HG02852 (cell line): ENCODE measurements around the gene DYNC1I1.
"Not testable (repeated sequence)": the region's sequence is repeated elsewhere in the genome, so short reads cannot be mapped to it uniquely, and the experiment has no call there.

Experiments used
- ATAC-seq: cut with Tn5 transposase; IDR thresholded peaks from one replicate; pipeline ENCODE4 v1.9.1; 2021; ENCODE audit warnings: mild to moderate bottlenecking, moderate library complexity; ENCODE audit not compliant: unreplicated experiment

Gene DYNC1I1

DNA sequence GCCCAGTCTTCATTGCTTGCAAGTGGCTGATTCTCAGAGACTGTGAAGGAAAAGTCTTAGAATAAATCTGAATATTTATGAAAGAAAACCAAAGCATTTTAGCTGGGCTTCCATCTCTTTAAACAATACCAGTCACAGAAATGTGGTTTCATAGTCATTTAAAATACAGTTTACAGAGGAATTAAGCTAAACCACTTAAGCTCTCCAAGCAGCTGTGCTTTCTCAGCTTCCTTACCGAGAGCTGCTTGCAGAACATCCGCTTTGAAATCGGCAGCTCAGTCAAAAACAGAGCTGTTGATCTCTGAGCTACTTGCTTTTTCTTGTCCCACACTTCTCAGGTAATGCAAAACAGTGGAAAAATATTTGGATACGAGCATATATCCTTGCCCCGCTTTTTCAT lies 134.5 kb downstream of the DYNC1I1 start:
- ATAC-seq: no peak

DNA sequence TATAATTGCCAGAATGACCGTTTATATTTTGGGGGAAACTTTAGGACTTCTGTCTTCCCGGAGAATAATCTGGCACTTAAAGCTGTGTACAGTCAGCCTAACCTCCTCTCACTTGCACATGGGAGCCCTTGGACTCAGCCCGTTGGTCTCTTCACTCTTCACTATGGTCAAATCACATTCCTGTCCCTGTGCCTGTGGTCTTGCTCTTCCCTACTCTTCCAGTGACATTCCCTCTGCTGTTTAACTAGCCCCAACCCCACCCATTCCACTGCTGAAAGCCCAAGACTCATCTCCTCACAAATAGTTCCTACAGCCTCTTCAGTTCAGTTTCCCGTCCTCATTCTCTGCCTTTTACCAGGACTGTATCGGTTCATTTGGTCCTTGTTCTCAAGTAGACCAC lies 135.0 kb downstream of the DYNC1I1 start:
- ATAC-seq: no peak

DNA sequence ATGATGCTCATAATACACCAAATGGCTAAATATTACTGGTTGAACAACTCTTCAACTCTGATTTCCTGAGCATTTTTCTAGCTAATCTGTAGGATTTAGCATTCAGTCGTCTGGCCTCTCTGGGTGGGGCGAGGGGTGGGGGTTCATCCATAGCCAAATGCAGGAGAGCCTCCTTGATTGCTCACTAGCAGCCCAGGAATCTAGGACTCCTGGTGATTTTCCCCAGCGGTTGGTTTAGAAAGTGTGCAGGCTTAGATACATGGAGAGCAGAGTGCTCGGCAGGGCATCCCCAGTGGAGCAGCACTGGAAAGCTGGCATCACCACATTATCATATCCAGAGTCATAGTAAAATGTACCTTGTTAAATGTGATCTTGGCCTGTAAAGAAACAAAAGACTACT lies 136.1 kb downstream of the DYNC1I1 start:
- ATAC-seq: no peak

DNA sequence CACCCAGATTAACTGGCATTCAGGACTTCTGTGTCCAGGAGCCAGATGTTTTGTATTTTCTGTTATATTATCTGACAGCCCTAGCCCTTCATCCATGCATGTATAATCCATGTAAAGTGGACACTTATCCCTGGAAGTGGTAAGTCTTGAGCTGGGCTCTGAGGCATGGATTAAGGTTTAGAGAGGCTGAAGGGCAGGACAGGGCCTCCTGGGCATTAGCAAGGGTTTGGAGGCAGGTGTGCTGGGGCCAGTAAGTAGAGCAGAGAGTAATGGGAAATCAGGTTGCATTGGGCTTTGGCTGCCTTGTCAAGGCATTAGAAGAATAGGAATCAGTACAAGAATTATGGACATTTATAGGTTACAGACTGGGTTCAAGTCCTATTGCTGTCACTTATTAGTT lies 138.0 kb downstream of the DYNC1I1 start:
- no peak for ATAC-seq

DNA sequence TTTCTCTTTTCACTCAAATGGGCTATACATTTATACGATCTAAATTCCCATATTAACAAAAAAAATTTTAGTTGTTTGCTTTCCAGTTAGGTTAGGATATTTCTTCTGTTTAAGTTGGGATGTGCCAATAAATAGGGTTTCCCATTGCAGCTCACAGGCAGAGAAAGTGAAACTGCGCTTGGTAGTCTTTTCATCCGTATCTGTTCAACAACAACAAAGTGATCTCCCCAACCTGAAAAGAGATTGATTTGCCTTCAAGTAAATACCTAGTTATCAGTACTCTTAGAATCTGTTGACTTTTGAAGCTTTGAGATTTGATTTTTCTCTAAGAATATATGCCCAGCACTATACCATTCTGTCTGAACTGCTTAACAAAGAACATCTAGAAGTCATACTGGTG lies 143.4 kb downstream of the DYNC1I1 start:
- no peak for ATAC-seq

DNA sequence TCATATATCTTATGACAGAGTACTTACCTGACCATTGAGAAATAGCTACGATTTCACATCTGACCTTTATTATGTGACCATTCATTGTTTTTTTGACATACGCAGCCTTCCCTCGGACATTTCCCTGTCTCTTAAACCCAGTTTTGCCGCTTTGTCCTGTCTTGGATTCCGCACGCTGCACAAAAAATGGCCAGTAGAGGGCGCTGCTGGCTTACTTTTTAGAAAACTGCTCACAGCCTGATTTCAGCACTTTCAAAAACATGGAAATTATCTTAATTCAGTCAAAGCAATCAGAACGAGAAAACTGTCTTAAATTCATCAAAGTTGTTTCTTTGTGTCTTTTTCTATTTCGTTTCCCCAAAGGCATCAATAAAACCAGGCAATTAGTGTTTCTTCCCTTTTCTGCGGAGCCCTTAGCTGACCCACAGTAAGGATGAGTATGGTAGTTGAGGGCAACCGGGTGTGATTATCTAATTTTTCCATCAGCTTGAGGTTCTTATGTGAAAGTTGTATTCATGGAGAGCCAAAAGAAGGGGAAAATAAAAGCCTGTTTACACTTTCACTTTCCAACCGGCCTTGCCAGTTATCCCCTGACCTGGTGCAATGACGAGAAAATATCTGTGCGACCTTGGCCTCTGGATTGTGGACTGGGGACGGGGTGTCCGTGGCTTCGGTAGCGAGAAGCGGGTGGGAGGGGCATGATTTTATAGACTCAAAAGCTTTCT lies 144.4 kb downstream of the DYNC1I1 start:
- no peak for ATAC-seq

DNA sequence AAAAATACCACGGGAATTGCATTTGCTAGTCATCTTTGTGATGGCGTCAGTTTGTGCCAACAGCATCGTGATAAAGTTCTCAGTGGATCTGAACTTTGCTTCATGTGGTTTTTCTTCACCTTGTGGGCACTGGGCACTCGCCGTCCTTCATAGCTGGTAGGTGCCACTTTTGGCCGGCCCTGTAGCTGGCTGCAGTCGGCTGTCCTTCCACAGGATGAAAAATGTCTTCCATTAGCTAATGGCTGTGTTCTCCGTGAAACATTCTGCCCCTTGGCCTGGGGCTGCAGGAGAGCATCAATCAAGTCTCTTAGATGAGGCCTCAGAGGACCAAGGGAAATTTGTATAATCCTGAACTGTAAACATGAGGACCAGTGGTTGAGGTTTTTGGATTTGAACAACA lies 145.3 kb downstream of the DYNC1I1 start:
- ATAC-seq: no peak

DNA sequence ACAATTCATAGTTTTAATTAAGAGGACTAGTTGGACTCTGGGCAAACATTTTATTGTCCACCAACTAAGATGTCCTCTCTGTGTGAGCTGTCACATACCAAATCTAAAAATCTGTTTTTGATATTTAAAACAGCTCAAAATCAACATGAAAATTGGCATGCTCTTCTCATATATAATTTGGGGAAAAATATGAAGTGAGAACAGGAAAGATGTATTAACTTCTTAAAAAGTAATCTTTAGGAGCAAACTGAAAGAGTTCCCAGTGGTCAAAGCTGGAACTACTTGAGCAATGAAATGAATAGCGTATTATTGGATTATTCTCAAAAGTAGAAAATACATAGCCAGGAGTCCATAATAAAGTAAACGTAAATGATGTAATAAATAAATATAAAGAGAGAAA lies 147.2 kb downstream of the DYNC1I1 start:
- no peak for ATAC-seq

DNA sequence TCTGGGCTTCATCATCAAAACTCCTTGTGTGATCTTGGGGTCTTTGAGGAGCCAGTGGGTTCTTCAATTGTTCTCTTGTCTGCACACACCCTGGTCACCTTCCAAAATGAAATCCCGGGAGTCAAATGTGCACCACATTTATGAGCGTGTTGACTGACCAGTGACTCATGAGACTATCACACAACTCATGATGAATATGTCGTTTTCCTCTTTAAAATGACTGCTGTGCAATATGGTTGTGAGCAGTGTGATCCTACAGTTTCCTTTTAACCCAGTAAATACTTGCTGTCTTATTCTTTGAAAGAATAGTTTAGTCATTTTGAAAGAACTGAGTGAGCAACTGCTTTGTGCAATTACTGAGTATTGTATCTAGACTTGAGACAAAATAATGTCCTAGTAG lies 149.2 kb downstream of the DYNC1I1 start:
- no peak for ATAC-seq

DNA sequence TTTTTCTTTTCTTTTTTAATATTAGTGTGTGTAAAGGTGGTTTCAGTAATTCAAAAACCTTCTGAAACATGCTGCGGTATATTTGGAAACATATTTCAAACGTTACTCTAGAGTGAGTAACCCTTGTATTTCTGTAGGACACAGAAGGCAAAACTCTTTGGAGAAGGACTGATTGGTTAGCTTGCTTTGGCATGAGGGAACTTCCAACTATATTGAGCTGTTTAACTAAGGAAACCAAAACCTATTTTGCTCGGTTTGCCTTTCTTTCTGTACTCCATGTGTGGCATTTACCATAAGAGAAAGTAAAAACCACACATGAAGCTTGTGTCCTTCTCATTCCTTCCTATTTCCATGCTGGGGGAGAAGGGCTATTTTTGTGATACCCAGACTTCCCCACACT lies 149.8 kb downstream of the DYNC1I1 start:
- no peak for ATAC-seq

DNA sequence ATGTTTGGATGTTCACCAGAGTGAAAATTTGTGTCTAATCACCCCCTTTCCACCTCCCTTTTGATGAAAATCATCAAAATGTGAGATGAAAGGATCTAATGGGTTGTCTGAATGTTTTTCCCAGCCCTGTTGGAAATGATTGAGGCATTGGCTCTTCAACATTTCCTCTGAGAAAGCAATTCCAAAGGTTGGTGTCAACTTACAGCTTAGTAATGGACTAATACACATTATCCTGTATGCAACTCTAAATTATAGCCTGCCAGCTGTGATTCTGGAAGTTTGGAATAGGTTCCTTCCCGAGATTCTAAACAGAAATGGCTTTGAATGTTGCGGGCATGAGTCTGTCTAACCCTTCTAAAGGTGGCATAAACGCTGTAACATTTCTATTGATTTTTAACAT lies 152.9 kb downstream of the DYNC1I1 start:
- no peak for ATAC-seq

DNA sequence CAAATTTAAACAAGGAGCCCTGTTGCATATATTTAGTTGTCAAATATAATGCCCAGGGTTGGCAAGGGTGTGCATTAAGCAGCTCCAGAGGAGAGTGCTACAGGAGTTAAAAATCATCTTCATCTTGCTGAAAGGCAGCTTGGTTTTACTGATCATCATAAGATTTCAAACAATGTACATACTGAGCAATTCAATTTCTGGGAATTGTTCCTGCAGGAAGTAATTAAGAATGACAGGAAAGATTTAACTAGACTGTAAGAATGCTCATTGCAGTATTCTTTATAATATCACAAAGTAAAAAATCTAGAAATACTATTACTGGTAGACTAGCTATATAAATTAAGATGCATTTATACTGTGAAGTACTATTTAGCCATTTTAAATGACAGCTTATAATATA lies 153.6 kb downstream of the DYNC1I1 start:
- no peak for ATAC-seq

DNA sequence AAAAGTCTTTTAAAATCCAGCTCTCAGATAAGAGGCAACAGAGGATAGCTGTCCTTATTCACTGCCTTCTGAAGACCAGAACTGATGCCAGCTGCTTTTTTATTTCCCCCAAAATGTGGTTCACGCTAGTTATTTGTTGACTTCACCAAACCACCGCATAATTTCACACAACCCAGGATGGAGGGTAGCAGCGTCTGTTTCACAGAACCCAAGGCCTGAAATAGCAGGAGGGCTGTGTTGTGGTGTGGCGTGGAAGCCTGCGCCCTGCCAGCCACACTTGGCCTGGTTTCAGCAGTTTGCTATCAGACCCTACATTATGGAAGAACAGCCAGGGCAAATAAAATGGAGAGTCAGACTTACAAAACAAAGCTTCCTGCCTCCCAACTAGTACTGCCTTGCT lies 155.4 kb downstream of the DYNC1I1 start:
- no peak for ATAC-seq

DNA sequence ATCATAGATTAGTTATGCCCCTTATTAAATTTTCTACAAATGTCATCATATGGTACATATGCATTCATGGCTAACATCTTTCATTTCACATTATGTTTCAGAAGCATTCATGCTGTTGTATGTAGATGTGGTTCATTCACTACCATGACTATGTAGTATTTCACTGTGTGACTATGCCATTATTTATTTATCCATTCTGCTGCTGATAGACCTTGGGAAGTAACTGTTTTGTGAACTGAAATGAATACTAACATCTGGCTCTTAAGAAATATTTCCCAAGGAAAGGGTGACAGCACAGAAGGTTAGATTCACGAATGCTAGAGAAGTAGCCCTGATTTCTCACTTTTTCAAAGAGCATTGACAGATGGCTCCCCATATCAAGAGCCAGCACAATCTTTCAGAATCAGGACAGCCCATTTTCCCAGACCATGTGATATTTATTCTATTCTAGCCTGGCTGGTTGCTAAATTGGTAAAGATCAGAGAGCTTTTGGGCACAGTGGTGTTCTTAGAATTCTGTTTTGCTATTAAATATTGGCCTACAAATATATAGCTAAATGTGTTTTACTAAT lies 157.4 kb downstream of the DYNC1I1 start:
- no peak for ATAC-seq

DNA sequence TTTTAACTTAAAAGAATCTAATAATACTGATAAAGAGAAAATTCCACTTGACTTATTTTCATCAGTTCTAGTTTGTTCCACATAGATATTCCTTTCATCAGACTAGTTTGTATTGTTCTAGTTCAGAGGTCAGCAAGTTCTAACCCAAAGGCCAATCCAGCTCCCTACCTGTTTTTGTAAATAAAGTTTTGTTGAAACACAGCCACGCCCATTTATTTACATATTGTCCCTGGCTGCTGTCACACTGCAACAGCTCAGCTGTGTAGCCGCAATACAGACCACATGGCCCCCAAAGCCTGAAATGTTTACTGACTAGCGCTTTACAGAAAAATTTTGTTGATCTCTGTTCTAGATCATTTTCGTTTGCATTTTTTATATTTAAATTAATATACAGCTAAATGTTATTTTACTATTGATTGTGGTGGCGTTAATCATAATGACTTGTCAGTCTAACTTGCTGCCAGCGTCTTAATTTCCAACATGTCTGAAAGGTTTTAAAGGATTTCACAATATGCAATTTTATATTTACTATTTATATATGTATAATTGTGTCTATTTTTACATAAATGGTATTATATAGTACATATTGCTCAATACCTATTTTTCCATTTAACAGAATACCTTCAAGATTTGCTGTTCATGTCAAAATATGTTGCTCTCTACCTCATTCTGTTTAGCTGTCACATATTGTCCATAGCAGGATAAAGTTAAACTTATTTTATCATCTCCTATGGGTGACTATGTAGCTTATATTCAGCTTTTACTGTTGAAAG lies 159.3 kb downstream of the DYNC1I1 start:
- no peak for ATAC-seq

DNA sequence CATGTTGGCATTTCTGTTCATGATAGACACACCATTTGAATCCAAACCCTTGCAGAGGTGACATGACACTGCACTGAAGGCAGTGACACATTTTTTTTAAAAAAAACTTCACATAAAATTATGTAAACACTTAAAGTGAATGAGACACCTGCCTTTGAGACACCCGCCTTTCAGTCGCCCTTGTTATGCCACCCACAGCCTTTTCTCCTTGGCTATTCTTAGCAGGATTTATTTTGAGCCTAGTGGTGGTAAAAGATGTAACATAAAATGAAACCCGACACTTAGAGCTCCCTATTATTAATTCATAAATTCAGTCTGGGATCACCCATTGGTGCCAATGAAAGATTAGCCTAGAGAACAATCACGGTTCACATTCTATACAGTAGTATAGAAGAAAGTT lies 161.3 kb downstream of the DYNC1I1 start:
- ATAC-seq: no peak

DNA sequence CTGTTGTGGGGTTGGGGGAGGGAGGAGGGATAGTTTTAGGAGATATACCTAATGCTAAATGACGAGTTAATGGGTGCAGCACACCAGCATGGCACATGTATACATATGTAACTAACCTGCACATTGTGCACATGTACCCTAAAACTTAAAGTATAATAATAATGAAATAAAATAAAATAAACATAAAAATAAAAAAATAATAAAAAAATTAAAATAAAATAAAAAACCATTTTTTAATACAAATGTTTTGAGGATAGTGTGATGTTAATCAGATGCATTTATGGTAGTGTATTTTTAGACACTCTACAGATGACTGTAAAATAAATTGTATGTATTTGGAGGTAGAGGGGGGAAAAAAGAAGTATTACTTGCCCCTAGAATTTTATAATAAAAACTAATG lies 172.5 kb downstream of the DYNC1I1 start:
- not testable (repeated sequence) for ATAC-seq

DNA sequence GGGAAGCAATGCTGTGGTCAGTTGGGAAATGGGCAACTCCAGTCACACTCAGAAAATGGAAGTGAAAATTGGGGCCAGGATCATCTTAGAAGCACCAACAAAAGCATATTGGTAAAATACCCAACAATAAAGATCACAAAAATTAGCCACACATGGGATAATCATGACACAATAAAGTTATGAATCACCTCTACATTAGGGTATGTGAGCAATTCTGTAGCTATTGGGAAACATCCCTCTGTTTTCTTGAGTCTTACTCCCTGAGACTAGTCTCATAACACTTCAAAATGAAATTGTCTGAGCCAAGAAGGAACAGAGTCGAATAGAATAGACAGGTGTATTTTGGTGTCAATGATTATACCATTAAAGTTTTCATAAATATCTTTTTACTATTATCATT lies 178.3 kb downstream of the DYNC1I1 start:
- ATAC-seq: no peak

DNA sequence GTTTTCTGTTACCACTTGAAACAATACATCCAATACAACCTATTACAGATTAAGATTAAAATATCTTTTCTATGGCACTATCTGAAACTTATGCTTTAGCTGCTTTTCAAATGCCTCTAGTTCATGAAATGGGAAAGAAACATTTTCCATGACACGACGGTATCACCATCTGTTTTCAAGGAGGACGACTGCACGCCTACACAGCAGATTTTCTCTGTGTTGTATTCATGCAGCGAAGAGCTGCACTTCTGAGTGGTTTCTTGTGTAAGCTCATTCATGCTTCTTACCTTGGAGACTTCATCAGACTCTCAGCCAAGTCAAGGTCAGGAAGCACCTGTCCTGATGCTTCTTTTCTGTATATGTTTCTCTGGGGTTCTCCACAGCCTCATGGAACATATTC lies 179.2 kb downstream of the DYNC1I1 start:
- no peak for ATAC-seq

DNA sequence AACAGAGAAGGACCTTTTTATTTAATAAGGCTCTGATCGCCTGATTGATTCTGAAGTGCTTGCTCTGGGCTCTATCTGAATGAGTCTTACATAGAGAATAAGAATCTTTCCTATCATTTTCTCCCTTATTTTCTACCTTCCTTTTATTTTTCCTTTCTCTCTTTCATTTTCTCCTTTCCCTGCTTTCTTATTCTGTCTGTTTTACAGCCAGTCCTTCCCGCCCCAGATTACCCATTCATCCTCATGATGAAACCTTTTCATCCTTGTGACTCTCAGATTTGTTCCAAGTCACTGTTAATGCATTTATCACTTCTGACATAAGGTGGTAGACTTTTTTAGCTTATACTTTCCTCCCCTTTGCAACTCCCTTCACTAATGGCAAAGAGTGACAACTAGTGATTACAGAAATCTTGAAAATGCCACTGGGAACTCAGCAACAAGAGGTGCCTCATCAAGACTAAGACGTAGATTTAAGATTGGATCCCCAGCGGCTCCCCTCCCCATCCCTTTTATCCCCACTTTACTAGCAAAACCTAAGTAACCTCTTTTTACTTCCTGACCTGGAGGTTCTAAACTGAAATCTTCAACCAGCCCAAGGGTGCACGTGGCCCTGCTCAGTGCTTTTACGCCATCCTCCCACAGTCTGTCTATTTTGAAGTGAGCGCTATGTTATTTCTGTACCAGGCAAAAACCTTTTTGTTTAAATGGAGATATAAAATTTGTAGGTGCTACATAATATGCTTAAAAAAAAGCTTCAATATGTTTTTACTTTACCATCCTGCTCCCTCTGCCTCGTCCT lies 179.8 kb downstream of the DYNC1I1 start:
- ATAC-seq: no peak

DNA sequence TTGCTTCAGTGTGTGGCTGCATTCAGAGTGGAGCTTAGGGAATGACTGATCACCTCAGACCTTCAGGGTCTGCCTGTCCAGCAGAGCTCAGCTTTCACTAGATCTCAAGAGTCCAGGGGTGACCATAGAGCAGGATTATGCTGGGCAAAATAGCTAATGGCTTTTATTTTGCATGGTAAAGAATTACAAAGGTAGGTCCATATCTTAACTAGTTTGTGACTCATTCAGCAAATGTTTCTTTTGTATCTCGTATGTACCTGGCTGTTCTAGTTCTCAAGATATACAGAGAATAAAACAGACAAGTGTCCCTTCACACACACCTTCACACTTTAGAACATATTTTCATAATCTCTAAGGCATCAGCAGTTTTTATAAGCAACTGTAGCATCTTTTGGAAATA lies 180.5 kb downstream of the DYNC1I1 start:
- ATAC-seq: no peak
